Fibroblast of villous mesenchyme (primary cell): ENCODE data around the gene CNTNAP2. TPM values are rescaled to one million over a fixed set of nuclear protein-coding genes. Genes with fewer than 3 reads are reported as not detected.

Experiments used
- DNase-seq: peaks from one replicate; pipeline ENCODE4 v3.0.0-alpha.2; 2010; ENCODE audit warnings: low read depth
- H3K4me3 ChIP-seq: 2 replicates; pipeline ENCODE4 v1.5.1; 2011; ENCODE audit warnings: low read depth, mild to moderate bottlenecking, low read length
- total RNA-seq: library from RNA; depleted of rRNA; stranded (reverse); fragments of >200 nt; gene quantifications from 2 replicates; pipeline ENCODE4 v1.2.3, GENCODE V29; 2012
- TF ChIP-seq, protein P1 (sequence below): IDR thresholded peaks from 2 replicates; pipeline ENCODE4 v1.5.1; 2012; ENCODE audit warnings: low read depth, mild to moderate bottlenecking, low read length; ENCODE audit not compliant: insufficient read depth

CNTNAP2 gene
- total RNA-seq, 1 donor = not detected

DNA sequence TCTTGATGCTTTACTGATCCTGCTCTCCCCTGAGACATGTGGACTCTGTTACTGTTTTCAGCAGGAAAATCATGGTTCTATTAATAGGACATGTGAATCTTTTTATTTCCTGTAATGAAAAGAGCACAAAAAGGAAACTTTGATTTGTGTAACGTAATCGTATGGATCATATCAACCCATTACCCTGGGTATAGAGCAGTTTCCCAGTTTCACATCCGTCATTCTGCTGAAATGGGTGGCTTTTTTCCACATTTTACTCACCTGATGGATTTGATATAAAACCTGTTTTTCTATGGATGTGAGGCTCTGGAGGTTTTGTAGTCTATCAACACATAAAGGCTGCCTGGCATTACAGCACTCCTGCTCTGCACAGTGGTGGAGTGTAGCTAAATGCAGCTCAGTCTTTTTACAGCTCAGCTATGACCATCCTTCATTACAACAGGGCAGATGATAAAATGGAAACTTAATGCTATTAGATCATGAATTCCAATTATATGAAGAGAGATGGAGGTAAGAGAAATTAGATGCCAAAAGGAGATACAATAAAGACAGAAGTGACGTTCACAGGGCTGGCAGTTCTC, 1987.6 kb downstream of the CNTNAP2 start:
- DNase-seq = no peak
- TF ChIP-seq, protein P1, sequence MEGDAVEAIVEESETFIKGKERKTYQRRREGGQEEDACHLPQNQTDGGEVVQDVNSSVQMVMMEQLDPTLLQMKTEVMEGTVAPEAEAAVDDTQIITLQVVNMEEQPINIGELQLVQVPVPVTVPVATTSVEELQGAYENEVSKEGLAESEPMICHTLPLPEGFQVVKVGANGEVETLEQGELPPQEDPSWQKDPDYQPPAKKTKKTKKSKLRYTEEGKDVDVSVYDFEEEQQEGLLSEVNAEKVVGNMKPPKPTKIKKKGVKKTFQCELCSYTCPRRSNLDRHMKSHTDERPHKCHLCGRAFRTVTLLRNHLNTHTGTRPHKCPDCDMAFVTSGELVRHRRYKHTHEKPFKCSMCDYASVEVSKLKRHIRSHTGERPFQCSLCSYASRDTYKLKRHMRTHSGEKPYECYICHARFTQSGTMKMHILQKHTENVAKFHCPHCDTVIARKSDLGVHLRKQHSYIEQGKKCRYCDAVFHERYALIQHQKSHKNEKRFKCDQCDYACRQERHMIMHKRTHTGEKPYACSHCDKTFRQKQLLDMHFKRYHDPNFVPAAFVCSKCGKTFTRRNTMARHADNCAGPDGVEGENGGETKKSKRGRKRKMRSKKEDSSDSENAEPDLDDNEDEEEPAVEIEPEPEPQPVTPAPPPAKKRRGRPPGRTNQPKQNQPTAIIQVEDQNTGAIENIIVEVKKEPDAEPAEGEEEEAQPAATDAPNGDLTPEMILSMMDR = no peak
- H3K4me3 ChIP-seq = no peak overlapping the region

GRCh38 chr7:148104924-148105323, 1988.3 kb downstream of the CNTNAP2 start:
- H3K4me3 ChIP-seq = no peak overlapping the region
- TF ChIP-seq, protein P1 = no peak
- no peak for DNase-seq

DNA sequence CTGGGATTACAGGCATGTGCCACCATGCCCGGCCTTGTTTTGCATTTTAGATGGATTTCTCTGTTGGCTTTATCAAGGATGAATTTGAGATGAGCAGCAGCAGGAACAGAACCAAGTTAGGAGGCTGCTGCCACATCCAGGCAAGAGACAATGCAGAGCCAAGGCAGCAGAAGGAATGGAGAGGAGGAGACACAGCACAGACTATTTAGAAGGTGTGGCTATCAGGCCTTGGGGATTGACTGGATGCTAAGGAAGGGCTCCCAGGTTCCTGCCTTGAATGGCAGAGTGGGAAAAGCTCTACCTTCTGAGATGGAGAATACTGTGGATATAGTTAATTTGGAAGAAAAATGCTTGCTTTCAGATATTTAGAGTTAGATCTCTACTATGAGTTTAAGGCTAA, 1989.3 kb downstream of the CNTNAP2 start:
- DNase-seq = no peak
- TF ChIP-seq, protein P1 = no peak

GRCh38 chr7:148107443-148108127, 1991.0 kb downstream of the CNTNAP2 start:
- TF ChIP-seq, protein P1 = no peak
- DNase-seq = no peak
- no peak overlapping the region for H3K4me3 ChIP-seq

More for the DNA sequence above, 1989.3 kb downstream of the CNTNAP2 start:
- no peak overlapping the region for H3K4me3 ChIP-seq

DNA sequence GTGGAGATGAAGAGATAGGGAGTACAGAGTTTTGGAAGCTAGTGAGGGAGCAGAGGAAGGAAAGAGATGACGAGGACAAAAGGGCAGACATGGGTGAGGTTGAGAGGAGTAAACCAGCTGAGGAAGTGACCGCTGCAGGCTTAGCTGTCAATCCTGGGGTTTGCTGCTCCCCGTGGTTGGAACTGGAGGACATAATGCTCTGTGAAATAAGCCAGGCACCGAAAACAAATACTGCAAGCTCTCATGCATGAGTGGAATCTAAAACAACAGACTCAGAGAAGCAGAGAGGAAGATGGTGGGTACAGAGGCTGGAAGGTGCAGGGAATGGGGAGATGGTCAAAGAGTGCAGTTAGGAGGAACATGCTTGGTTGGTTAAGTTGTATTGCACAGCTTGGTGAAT, 1991.8 kb downstream of the CNTNAP2 start:
- DNase-seq = no peak
- H3K4me3 ChIP-seq = no peak overlapping the region
- TF ChIP-seq, protein P1 = no peak

- TF ChIP-seq, protein P1 = no peak
- H3K4me3 ChIP-seq = no peak overlapping the region
- DNase-seq = no peak
These were observed 1993.7 kb downstream of the CNTNAP2 start for GRCh38 chr7:148110097-148110868.
